Measurements from ENCODE around the gene EVA1A. TPM values are rescaled to one million over a fixed set of nuclear protein-coding genes. Genes with fewer than 3 reads are reported as not detected.
"Not testable (repeated sequence)": the region's sequence is repeated elsewhere in the genome, so short reads cannot be mapped to it uniquely, and the experiment has no call there.

Gene EVA1A
- polyA plus RNA-seq, 1 donor: 5.0 TPM

DNA sequence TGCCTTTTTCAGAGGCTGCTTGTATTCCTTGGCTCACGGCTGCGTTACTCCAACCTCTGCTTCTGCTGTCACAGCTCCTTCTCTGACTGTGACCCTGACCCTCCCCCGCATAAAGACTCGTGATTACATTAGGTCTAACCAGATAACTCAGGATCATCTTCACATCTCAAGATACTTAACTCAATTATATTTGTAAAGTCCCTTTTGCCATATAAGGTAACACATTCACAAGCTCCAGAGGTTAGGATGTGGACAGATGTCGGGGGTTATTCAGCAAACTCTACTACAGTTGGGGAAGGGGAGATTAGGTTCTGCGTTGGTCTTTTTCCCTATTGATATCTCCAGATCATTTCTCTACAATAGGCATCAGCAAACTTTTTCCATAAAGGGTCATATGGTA is 76.9 kb downstream of the EVA1A start:
- DNase-seq (ENCODE audit: low read depth): no peak

DNA sequence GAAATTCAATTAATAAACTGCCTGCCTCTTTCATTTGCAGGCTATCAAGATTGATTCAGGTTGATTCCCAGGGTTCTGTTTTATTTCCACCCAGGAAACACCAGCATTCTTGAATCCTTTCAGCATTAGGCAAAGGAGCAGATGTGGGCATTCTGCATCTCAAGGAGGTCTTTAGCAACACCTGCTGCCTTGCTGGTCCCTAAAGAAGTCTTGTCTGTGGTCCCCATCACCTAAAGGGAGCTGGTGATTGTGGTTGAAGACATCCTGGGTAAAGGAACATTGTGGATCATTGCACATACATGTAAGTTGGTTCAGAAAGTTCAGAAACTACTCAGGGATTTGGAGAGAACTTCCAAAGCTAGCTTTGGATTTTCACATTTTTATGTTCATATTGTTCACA is 78.3 kb downstream of the EVA1A start:
- no peak for DNase-seq (ENCODE audit: low read depth)

DNA sequence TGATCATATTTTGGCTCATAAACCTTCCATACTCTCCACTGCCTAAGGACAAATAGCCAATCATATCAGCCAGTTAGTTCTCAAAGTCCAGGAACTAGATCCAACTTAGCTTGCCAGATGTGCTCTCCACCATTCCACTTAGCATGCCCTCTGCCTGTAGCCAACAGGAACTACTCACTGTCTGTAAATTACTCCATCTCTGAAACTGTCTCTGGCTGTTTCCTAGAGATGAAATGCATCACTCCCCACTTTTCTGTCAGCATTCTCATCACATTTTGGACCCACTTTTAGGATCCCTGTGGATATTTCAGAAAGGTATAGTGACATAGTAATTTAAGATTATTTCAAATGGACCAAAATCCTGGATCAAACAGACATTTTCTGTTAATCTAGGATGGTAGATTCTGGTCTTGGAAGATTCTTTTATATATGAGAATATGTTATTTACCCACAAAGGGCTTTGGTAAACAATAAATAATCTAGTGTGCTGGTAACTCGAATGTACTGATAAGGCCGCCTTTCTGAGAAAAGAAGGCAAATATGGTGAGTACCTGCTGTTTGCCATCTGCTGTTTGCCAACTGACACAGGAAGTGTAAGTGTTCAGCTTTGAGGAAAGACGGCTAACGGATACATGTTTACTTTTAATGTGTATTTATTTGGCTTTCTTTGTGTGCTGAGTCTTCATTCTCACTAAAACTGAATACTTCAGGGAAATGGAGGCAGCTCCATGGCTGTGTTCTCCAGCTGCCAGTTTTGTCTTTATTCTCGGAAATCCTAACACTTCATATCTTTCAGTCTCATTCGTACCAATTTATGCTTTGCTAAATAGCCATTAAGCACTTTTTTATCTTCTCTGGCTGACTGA is 79.5 kb downstream of the EVA1A start:
- DNase-seq (ENCODE audit: low read depth): no peak

DNA sequence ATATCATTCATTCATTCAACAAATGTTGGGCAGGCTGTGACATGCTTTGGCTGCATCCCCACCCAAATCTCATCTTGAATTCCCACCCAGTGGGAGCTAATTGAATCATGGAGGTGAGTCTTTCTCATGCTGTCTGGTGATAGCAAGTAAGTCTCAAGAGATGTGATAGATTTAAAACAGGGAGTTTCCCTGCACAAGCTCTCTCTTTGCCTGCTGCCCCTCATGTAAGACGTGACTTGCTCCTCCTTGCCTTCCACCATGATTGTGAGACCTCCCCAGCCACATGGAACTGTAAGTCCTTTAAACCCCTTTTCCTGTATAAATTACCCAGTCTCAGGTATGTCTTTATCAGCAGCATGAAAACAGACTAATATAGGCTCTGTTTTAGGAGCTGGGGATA is 83.0 kb downstream of the EVA1A start:
- DNase-seq (ENCODE audit: low read depth): not testable (repeated sequence)

DNA sequence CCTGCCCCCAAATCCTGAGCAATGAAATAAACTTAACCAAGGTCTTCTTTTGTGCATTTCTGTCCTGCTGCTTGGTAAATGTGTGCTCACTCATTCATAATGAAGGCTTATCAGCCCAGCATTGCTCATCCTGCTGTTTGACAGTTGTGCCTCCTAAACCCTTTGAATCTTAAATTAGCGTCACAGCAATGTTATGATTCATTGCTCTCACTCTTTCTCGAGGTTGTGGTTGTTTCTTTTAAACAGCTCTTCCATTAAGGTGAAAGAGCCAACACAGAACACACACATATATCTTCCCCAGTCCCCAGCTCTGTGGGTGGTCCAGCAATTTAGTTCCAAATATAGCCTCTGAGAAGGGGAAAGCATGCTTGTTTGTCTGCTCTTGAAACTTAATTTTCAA is 84.0 kb downstream of the EVA1A start:
- DNase-seq (ENCODE audit: low read depth): no peak

DNA sequence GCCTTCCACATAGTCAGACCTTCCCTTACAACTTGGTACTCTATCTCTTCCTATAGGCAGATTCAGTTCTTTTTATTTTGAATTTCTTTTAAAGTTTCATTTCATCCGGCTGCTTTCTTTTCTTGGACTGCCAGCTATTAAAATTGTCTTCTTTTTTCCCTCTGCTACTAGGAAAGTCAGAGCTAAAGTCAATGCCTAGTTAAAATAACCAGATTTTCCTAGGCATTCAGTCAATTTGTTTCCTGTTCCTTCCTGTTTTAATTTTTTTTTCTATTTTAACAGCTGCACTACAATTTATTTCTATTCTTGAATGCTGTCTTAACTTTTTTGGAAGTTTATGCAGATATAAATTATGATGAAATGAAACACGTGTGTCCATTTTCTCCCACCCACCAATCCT is 84.8 kb downstream of the EVA1A start:
- no peak for DNase-seq (ENCODE audit: low read depth)

DNA sequence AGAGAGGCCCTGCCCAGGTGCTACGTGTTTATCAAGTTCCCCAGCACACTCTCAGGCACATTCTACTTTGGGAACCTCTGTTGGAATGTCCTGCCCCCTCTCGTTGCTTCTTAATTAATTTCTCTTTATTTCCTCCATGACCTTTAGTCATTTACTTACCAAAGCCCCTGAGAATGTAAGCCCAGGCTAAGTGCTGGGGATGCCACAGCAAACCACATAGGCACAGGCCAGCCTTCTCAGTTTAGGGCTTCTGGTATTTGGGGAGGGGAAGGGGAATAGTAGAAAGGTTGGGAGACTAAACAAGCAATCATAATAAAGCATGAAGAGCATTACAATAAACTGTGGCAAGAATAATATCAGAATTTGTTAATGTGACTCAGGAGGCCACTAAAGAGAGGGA is 85.7 kb downstream of the EVA1A start:
- DNase-seq (ENCODE audit: low read depth): no peak

DNA sequence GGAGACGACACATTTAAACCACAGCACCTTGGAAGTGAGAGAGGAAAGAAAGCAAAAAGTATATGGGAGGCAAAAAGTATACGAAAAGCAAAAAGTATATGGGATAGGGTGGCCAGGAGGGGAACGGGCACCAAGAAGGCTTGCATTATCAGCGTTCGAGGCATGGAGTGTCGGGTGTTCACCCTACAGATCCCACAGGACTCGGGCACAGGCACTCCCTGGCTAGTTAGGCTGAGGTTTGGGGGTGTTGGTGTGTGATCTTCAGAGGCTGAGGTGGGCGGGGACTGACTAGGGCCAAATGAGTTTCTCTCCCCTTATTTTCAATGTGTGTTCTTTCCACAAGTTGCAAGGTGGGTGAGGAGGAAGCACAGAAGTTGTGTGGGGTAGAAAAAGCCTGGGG is 86.6 kb downstream of the EVA1A start:
- DNase-seq (ENCODE audit: low read depth): no peak

DNA sequence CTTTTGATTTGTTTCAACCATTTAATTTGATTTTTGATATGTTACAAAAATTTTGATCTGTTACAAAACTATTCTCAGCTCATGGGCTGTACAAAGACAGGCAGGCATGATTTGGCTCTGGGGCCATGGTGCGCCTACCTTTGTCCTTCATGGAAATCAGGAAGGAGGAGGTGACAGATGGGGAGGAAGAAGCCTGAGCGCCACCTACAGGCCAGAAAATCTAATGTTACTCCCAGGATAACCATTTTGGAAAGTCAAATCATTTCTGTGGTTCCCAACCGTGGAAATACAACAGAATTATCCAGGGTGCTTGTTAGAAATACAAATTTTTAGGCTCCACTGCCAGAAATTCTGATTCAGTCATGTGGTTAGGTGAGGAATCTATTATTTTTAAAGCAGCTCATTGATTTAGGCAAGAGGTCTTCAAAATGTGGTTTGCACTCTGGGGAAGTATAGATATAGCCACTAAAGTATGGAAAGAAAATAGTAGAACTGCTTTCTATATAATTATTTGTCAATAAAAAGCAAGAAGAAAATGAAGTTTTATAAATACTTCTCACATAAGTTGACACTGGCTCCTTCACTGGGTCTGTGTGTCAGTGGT is 93.9 kb downstream of the EVA1A start:
- DNase-seq (ENCODE audit: low read depth): no peak

DNA sequence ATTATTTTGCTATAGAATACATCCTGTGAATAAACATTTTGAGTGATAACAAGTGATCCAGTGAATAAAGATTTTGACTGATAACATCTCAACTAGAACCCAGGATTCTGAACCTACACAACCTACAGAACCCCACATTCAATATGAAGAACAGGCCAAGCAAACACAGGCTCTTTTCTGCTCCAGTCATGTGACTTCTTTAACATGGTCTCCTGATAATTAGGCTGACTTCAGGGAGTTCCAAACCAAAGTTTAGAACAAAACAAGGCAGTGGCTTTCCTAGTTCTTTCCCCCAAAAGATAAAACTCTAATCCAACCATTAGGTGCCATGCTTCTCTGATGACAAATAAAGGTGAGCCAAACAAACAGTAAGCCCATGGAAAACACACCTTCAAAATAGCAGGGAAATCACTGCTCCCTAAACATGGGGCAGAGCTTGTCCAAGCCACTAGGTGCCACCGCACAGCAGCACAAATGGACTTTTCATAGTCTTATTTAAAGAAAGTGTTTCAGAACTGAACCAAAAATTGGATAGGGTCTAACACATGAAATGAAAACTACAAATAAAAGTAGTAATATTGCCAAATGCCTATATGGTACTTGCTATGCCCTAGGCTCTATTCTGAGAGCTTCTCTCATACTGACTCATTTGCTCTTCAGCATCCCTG is 95.3 kb downstream of the EVA1A start:
- no peak for DNase-seq (ENCODE audit: low read depth)

DNA sequence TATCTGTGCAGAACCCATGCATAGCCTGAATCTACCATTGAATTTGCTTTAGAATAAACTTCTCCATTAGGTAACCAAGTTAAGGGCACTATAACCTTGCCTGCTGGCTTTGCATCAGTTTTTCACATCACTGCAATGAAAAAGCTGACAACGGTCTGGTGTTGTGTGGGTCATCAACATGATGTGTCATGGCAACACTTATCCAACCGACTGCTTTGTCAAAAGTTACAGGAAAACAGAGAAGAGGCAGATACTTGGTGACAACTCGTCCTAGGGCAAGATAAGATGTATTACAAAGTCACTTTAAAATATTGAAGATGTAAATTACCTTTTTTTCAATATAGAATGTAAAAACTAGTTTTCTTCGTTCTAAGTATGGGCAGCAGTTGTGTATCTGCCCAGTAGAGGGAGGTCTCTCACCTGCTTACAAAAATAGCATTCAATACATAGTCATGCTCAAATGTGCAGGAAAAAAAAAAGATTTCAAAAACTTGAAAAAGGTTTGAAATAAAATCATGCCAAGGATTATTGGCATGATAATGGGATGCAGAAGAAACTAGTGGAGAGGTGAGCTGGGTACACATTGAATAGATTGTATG is 96.3 kb downstream of the EVA1A start:
- DNase-seq (ENCODE audit: low read depth): no peak

DNA sequence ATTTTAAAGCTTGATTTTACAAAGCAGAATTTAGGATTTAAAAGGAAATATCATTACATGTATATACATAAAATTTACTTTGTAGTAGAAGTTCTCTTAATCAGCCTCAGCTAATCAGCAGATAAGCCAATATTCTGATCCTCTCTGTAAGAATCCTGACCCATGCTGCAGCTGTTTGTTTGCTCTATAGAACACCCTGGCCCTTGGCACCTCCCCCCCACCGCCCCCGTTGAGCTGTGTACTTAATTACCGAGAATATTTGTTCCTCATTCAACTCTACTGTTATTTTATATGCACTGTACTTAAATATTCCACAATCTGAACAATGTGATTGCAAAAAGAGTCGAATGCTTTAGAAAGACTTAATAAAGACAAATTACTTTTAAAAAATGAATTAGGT is 98.0 kb downstream of the EVA1A start:
- no peak for DNase-seq (ENCODE audit: low read depth)

DNA sequence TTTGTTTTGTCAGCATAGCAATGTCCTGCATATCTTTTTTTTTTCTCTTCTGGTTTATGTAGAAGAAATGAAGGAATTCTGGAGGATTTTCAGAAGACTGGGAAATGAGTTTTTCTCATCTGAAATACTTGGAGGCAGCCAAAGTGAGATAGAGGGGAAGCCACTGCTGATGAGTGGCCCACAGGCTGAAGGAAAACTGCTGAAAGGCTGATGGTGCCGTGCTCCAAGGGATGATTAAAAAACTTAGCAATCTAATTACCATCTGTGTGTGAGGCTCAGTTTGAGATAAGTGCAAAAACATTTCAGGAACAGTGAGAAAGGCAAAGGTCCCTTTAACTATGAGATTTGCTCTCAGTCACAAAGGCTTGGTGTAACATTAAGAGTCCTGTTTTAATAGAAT is 98.5 kb downstream of the EVA1A start:
- DNase-seq (ENCODE audit: low read depth): no peak

DNA sequence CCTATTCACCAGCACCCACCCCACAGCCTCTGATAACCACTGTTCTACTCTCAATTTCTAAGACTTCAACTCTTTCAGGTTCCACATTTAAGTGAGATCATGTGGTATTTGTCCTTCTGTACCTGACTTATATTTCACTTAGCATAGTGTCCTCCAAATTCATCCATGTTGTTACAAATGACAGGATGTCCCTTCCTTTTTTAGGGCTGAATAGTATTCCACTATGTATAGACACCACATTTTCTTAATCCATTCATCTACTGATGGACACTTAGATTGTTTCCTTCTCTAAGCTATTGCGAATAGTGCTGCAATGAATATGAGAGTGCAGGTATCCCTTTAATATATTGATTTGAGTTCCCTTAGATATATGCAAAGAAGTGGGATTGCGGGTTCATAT is 100.1 kb downstream of the EVA1A start:
- no peak for DNase-seq (ENCODE audit: low read depth)

DNA sequence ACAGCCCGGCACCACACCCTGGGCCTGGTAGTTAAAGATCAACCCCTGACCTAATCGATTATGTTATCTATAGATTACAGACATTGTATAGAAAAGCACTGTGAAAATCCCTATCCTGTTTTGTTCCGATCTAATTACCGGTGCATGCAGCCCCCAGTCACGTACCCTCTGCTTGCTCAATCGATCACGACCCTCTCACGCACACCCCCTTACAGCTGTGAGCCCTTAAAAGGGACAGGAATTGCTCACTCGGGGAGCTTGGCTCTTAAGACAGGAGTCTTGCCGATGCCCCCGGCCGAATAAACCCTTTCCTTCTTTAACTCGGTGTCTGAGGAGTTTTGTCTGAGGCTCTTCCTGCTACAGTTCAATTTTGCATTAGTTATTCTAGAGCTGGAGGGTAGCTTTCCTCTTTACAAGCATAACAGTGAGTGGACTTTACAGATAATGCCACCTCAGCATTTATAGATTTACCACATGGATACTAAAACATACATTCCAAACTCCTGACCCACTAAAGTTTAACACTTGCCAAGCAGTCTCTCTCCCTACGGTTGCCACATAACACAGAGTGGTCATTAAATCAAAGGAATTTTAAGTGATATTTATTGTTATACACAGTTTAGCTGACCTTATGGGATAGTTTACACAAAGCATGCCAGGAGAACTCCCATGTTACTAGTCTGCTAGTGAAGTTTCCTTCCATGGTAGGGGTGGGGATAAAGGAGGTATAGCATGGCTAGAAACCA is 101.0 kb downstream of the EVA1A start:
- no peak for DNase-seq (ENCODE audit: low read depth)

DNA sequence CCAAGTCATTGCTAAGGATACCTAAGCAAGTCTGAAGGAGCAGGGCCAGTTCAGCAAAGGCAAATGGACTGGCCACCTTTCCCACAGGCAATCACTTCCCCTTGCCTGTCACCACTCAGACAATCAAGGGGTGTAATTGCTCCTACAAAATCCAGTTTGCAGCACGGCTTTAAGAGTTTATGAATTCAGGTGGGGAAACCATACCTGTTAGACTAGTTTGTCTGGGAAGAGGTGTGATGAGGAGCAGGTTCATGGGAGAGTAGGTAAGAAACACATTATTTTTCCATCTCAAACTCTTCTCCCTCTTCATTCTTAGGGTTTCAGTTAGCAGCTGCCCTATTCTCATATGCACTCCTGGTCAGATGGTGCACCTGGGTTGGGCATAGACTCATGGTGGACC is 102.5 kb downstream of the EVA1A start:
- DNase-seq (ENCODE audit: low read depth): no peak

DNA sequence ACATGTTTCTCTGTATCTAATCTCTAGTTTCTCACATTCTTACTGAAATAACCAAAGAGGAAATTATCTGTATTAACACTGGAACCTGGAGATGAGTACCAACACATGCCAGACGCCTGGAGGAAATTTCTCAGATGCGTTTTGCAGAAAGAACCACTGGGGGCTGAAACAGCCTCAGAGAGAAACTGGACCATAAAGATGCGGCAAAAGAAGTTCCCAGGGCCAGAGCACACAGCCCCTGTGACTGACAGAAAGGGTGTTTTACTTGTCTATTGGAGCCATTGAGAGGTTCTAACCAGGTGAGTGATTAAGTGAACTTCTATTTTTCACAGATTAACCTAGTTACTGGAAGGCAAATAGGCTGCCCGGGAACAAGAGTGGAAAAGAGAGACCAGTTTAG is 103.9 kb downstream of the EVA1A start:
- no peak for DNase-seq (ENCODE audit: low read depth)

DNA sequence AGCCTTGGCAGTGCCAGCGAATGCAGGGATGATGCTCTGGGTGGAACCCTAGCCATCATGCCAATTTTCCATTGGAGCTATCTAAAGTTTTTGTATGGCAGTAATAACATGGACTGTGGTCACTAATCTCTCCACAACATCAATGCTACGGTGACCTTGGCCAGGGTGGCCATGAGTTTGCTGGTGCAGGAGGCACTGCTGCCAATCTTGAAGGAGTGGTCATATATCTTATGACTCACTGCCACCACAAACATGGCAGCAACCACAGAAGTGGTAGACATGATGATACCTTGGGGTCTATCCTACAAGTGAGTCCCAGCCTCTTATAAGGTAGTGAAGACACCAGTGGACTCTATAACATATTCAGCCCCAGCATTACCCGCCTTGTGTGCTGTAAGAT is 104.6 kb downstream of the EVA1A start:
- no peak for DNase-seq (ENCODE audit: low read depth)

DNA sequence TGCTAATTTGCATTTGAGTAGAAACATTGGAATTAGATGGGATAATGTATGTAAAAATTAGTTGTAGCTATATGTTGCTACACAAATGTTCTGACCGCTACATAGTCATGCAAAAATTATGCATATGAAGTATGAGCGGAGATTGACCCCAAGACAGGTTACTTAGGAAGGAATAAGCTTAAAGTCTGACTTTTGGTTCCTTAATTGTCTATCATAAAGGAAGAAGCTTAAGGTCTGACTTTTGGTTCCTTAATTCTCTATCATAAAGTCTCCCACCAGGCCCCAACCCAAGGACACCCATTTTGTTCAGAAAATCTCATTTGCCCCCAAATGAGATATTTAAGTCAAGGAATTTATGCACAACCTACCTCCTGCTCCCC is 106.5 kb downstream of the EVA1A start:
- no peak for DNase-seq (ENCODE audit: low read depth)

DNA sequence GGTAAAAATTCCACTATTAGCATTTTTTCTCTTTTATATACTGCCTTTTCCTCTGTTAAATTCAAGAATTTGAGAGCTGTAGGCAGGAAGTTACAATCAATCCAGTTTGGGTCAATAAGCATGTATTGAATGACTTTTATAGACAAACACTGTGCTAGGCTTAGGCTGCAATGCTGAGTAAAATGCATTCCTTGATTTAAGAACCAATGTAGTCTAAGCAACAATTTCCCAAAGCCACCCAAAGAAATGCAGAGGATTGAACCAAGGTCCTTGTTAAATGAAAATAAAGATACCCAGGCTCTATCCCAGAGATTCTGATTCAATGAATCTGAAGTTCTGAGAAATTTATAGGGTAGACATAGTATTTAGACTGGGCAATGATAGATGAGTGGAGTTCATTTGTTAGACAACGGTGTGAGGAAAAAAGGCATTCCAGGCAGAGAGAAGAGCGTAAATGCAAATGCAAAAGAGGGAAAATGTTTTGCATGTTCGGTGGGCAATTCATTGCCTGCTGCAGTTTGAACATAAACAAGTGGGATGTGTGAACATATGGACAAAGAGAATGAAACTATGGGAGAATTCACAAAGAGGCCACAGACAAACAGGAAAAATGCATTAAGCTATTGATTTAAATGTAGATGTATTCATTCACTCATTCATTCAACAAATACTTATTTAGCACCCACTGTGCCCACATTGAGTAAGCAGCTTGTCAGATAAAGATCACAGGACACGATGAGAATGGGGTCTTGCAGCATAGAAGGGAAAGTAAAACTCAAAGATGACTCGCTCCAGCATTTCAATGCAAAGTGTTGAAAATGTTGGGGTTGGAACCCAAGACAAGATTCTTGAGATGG is 107.1 kb downstream of the EVA1A start:
- DNase-seq (ENCODE audit: low read depth): no peak

DNA sequence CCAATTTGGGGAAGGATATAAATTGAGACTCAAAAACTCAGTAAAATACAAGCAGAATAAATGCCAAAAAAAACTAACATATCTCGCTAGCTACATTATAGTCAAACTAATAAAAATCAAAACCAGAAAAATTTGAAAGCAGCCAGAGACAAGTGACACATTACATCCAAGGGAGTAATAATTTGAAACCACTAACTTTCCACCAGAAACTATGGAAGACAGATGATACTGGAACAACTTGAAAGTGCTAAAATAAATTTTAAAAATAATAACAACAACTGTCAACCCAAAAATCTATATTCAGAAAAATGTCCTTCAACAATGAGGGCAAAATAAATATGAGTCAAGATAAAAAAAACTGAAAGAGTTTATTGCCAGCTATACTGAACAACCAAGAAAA is 110.7 kb downstream of the EVA1A start:
- DNase-seq (ENCODE audit: low read depth): no peak

Measured in forelimb muscle (tissue), 1 donor.